ENCODE data around the gene DHRSX.
"Not testable (repeated sequence)": the region's sequence is repeated elsewhere in the genome, so short reads cannot be mapped to it uniquely, and the experiment has no call there.

DHRSX gene

GRCh38 chrX:2519638-2520037 lies 18.9 kb upstream of the DHRSX start:
- not testable (repeated sequence) for DNase-seq

DNA sequence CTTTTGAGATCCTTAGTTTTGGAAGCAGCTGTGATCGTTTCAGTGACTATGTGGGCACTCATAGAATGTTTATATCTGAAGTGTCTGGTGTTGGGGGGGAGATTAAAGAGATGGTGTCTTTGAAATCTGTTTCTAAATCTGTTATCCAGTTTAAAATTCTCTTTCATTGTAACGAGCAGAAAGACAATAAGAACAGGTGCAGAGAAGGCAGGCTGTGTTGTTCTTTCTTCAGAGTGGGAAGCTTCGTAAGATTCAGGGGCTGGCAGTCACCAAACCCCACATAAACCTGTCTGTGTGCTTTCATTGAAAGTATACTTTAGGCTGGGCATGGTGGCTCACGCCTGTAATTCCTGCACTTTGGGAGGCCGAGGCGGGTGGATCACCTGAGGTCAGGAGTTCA lies 16.3 kb upstream of the DHRSX start:
- DNase-seq, result no peak

DNA sequence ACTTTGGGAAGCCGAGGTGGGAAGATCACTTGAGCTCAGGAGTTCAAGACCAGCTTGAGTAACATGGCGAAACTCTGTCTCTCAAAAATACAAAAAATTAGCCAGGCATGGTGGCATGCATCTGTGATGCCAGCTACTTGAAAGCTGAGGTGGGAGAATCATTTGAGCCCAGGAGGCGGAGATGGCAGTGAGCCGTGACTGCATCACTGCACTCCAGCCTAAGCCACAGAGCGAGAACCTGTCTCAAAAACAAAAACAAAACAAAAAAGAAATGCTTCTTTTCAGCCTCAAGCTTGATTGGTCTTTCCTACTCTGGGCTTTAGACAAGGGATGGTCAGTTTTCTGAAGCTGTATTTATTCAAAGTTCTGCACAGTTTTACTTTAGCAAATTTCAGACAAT lies 15.8 kb upstream of the DHRSX start:
- no peak for DNase-seq

DNA sequence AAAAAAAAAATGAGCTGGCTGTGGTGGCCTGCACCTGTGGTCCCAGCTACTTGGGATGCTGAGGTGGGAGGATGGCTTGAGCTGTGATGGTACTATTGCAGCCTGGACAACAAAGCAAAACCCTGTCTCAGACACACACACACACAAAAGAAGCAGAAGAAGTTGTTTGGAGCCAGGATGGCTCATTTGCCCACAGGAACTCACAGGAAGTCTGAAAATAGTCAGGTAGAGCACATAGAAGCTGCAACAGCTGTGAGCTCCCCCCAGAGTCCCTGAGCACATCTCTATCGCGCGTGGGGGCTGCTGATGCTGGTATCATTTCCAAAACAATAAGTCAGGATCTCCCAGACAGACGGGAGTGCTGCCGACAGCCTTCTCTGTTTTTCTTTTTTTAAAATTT lies 13.4 kb upstream of the DHRSX start:
- DNase-seq, result no peak

DNA sequence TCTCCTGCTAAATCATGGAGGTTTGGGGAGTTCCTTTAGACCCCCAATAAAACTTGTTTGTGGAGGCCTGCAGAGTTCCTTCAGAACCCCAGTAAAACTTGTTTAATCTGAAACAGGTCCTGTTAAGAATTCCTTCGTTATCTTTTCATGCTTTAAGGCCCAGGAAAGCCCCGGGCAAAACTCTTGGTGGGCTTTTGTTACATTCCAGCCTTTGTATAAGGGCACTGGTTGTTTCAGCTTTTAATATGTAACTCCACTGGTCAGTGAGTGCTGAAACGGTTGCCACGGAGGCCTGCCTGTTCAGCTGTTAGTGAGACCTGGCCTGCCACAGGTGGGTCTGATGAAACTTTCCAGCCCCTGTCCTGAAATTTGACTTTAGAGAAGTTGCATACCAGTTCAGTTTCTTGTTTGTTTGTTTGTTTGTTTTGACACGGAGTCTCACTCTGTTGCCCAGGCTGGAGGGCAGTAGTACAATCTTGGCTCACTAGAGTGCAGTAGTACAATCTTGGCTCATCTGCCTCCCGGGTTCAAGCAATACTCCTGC lies 12.4 kb upstream of the DHRSX start:
- no peak for DNase-seq

- DNase-seq, result no peak
These were observed 11.7 kb upstream of the DHRSX start for GRCh38 chrX:2512501-2512900.

DNA sequence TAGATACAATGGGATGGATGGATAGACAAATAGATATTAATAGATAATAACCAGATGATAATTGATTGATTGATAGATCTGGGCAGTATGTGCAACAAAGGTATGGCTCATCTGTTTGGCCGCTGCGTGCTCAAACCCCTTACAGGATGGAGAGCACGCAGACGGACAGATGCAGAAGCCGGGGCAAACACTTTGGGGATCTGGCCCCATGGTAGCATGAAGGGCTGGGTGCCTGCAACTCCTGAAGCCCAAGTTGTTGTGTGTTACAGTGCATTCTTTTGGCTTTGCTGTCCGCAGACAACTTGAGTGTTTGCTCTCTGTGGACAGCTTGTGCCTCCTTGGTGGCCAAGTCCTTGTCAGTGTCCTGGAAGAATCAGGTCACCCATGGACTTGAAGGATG lies 10.6 kb upstream of the DHRSX start:
- no peak for DNase-seq

- DNase-seq, result no peak
These were observed 8.0 kb upstream of the DHRSX start for GRCh38 chrX:2508648-2509335.

- no peak for DNase-seq
These were observed 7.3 kb upstream of the DHRSX start for GRCh38 chrX:2507904-2508627.

GRCh38 chrX:2507196-2507595 lies 6.4 kb upstream of the DHRSX start:
- no peak for DNase-seq

DNA sequence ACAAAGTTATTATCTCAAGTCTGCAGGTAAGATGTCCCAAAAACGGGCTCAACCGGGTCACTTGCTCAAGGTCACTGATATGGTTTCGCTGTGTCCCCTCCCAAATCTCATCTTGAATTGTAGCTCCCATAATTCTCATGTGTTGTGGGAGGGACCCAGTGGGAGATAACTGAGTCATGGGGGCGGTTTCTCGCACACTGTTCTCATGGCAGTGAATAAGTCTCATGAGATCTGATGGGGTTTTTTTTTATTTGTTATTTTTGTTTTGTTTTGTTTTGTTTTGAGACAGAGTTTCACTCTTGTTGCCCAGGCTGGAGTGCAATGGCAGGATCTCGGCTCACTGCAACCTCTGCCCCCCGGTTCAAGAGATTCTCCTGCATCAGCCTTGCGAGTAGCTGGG lies 4.6 kb upstream of the DHRSX start:
- not testable (repeated sequence) for DNase-seq

- DNase-seq, result no peak
These were observed 4.0 kb upstream of the DHRSX start for GRCh38 chrX:2504706-2505332.

DNA sequence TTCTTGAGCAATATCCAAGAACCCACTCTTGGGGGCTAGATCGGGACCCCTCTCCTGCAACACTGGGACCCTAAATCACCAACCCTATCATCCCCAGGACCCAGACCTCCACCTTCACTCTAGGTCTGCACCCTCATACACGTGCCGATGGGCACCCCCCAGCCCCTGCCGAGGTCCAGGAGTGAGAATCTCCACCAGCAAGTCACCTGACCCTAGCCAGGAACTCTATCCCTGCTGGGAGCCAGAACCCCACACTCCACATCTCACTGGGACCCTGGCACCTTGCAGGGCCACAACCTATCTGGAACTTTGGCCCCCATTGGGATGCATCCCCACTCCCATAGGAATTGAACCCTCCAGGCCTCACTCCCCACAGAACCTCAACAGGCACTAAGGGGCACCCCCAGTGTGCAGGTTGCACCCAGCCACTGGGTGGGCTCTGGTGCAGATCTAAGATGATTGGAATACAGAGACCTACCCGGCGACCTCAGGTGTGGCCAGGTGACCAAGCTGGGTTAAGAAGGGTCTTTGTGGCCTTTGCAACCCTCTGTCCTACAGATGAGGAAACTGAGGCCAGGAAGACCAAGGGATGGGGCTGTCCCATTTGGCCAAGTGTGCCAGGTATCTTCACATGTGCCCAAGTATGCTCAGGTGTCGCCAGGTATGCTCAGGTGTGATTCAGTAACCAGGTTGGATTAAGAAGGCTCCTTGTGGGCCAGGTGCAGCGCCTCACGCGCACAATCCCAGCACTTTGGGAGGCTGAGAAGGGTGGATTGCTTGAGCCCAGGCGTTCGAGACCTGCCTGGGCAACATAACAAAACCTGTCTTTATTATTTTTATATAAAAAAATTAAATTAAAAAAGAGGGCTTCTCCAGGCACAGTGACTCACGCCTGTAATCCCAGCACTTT lies 3.1 kb upstream of the DHRSX start:
- DNase-seq, result no peak

GRCh38 chrX:2502668-2503519 lies 2.1 kb upstream of the DHRSX start:
- no peak for DNase-seq

DNA sequence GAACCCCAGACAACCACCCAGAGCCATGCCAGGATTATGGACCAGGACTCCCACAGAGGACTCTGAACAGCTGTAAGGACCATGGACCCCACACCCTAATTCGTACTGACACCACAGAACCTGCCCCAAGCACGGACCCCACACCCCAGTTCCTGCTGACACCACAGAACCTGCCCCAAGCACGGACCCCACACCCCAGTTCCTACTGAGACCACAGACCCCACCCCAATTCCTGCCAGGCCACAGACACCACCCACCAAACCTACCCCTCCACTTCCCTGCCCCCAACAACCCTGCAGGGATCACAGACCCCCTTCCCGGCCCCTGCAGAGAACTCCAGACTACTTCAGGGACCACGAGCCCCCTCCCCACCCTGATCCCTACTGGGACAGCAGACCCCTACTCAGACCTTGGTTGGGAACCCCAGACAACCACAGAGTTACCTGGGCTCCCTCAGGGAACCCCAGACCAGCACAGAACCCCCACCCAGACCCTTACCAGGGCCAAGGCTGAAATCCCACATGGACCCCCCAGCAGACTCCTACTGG lies 1.4 kb upstream of the DHRSX start:
- DNase-seq, result no peak

GRCh38 chrX:2501559-2502102 lies 855 bp upstream of the DHRSX start:
- no peak for DNase-seq

DNA sequence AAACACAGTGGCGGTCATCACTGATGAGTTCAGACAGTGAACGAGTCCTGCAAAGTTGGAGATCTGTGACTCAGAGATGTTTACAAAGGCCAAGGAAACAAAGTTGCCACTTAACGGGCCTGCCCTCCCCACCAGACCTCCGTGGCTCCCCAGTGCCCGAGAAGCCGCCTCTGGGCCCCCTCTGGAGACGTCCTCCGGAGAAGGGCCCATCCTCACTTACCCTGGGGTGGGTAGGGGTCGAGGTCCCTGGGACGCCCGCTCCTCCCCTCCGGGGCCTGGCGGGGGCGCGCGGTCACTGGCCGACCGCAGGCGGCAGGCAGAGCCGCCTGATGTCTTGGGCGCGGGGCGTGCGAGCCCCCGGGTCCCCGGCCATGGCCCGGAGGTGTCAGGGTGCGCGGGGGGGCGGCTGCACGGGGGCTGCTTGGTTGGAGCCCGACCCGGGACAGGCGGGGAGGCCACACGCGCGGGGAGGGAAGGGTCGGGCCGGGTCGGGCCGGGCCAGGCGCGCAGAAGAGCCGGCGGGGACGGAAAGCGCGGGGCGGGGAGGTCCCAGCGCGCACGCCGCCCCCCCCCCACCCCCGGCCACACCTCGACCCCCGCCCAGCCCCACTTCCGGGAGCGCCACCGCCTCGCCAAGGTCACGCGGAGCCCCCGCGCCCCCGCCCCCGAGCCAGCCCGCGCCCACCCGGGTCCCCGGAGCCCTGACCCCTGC lies 529 bp downstream of the DHRSX start:
- no peak for DNase-seq

DNA sequence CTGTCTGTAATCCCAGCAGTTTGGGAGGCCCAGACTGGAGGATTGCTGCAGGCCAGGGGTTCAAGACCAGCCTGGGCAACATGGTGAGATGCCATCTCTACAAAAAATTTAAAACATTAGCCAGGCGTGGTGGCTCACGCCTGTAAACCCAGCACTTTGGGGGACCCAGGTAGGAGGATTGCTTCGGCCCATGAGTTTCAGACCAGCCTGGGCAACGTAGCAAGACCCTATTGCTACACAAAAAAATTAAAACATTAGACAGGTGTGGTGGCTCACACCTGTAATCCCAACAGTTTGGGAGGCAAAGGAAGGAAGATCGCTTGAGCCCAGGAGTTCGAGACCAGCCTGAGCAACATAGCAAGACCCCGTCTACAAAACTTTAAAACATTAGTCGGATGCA lies 1.3 kb downstream of the DHRSX start:
- no peak for DNase-seq

DNA sequence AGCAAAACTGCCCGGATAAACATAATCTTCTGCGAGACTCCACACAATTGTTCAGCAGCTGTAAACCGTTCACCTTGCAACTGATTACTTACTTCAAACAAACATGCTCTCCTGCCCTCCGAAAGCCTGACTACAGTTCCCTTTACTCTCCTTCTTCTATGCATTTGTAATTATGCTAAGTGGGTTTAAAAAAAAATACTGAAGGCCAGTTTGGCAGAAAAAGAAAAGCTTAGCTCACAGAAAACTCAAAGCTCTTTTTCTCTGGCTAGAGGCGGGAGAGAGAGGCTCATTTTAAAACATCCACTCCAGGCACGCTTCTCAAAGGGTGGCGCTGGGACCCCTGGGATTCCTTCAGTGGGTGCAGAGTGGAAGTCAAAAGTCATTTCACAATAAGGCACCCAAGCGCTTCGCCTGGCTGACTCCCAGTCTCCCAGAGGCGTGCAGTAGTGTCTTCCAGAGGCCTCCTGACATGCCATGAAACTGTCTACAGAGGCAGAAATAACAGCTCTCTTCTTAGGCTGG lies 1.9 kb downstream of the DHRSX start:
- DNase-seq, result no peak
